Non-pigmented ciliary epithelial cell (primary cell): ENCODE measurements around the gene FTL.

Experiments used
- DNase-seq: peaks from one replicate; pipeline ENCODE4 v3.0.0-alpha.2; 2010; ENCODE audit warnings: low read depth

FTL gene

DNA sequence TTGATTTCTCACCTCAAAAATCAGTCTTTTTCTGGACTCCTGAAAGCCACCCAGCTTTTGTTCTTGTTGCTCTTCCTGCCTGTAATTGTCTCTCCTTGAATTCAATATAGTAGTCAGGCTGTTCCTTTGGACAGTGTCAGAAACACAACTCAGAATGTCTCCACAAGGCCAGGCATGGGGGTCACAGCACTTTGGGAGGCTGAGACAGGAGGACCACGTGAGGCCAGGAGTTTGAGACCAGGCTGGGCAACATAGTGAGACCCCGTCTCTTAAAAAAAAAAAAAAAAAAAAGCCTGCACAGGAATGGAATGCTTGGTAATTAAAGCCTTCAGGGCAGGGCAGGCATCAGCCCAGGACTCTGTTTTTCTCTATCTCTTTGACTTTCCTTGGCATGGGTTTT is 19.3 kb upstream of the FTL start:
- no peak for DNase-seq

DNA sequence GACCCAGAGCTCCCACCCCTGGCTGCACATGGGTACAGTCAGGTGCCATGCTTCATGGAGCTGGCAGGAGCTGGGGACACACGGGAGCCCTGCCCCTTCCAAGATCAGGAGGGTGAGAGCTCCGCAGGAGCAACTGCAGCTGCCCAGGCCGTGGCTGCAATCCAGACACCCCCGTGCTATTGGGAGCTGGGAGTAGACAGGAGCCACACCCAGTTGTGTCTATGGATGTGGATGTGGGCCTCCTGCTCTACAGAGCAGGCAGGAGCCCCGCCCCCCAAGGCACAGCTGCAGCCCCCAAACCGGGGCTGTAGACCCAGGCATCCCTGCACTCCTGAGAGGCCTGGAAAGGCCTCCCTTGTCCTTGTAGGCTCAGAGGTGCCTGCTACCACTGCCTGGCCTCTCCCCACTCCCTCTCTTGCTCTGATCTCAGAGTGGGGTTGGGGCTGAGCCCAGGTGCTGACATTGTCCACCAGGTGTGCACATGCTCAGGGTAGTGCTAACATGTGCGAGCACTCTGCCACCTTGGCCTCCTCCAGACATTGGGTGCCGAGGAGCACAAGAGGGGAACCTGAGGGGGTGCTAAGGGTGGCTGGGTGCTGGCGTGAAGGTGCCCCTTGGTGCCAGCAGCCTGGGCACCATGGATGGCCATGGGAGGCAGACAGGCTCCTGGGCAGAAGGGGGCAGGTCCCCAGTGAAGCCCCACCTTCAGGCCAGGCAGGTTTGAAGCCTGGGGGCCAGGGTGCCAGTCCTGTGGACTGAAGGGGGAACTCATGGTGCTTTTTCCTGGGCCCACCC is 18.4 kb upstream of the FTL start:
- DNase-seq, result no peak

DNA sequence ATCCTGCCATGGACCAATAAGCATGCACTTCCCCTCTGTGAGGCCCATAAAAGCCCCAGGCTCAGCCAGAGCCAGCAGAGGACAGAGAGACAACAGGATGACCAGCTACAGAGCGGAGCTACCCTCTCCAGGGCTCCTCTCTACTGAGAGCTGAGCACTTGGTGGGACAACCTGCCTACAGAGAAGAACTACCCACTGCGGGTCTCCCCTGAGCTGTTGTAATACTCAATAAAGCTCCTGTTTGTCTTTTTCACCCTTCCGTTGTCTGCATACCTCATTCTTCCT is 17.9 kb upstream of the FTL start:
- DNase-seq, result no peak

DNA sequence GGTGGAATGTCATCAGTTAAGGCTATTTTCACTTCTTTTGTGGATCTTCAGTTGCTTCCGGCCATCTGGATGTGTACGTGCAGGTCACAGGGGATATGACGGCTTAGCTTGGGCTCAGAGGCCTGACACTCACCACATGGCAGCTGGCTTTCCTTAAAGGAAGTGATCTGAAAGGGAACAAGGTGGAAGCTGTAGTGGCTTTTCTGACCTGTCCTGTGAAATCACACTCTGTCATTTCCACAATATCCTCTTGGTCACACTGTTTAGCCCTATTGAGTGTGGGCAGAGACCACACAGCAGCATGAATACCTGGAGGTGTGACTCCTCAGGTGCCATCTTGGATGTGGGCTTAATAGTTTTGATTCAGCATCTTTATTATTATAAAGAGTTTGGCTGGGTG is 14.9 kb upstream of the FTL start:
- no peak for DNase-seq

DNA sequence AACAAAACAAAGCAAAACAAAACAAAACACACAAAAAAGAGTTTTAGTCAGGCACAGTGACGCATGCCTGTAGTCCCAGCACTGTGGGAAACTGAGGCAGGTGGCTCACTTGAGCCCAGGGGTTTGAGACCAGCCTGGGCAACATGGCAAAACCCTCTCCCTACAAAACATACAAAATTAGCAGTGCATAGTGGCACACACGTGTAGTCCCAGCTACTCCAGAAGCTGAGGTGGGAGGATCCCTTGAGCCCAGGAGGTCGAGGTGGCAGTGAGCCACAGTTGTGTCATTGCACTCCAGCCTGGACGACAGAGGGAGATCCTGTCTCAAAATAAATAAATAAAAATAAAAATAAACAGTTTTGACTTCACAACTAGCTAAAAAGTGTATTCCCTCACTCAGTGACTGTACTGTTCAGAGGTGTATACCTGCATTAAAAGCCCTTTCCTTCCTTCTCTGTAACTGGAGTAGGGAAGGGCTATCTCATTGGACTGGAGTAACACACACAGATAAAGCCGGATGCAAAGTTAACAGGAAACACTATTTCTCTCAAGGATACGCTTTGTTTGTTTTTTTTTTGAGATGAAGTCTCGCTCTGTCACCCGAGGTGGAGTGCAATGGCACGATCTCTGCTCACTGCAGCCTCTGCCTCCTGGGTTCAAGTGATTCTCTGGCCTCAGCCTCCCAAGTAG is 14.1 kb upstream of the FTL start:
- DNase-seq, result no peak

DNA sequence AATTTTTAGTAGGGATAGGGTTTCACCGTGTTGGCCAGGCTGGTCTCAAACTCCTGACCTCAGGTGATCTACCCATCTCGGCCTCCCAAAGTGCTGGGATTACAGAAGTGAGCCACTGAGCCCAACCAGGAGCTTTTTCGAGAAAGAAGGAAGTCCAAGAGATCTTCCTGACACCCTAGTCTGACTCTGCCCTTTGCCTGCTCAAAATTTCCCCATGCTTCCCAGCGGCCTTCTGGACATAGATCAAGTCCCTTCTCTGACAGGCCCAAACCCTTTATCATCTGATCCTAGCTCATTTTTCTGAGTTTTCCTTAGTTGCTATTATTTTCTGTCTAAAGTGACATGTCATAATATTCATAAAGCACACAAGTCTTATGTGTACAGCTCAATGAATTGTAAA is 12.0 kb upstream of the FTL start:
- DNase-seq, result no peak

DNA sequence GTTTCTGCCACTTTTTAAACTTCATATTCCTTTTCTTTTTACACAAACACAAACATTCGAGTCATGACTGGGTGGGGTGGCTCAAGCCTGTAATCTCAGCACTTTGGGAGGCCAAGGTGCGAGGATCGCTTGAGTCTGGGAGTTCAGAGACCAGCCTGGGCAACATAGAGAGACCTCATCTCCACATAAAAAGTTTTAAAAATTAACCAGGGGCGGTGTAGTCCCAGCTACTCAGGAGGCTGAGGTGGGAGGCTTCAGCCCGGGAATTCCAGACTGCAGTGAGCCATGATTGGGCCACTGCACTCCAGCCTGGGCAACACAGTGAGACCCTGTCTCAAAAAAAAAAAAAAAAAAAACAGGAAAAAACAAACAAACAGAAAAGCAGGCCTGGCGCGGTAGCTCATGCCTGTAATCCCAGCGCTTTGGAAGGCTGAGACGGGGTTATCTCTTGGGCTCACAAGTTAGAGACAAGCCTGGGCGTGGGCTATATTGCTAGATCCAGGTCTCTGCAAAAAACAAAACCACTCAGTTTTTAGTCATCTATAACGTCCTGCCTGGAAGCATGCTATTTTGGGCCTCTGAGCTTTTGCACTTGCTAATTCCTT is 11.0 kb upstream of the FTL start:
- DNase-seq, result no peak

DNA sequence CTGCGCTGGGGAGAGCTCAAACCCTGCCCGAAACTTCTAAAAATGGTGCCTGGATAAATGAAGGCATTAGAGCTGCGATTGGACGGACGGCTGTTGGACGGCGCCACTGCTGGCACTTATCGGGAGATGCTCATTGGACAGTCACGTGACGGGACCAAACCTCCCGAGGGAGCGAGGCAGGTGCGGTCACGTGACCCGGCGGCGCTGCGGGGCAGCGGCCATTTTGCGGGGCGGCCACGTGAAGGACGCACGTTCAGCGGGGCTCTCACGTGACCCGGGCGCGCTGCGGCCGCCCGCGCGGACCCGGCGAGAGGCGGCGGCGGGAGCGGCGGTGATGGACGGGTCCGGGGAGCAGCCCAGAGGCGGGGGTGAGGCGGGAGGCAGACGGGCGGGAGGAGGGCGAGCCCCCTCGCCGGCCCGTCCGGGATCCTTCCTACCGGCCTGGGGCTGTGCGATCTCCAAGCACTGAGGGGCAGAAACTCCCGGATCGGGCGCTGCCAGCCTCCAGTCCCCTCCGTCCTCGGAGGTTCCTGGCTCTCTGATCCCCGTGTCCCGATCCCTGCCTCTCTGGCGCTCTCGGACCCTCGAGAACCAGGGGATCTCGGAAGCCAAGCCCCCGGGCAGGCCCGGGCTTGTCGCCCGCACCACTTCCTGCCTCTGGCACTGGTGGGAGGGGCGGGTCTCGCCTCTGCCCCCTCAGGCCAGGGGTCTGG is 10.4 kb upstream of the FTL start, which contains the start of gene BAX:
Gene BAX (plus strand): TSS at position 281 of the 713 bp plus-strand sequence. CDS start 54 bp downstream, at position 335.
- peak; percentile 77 for DNase-seq

DNA sequence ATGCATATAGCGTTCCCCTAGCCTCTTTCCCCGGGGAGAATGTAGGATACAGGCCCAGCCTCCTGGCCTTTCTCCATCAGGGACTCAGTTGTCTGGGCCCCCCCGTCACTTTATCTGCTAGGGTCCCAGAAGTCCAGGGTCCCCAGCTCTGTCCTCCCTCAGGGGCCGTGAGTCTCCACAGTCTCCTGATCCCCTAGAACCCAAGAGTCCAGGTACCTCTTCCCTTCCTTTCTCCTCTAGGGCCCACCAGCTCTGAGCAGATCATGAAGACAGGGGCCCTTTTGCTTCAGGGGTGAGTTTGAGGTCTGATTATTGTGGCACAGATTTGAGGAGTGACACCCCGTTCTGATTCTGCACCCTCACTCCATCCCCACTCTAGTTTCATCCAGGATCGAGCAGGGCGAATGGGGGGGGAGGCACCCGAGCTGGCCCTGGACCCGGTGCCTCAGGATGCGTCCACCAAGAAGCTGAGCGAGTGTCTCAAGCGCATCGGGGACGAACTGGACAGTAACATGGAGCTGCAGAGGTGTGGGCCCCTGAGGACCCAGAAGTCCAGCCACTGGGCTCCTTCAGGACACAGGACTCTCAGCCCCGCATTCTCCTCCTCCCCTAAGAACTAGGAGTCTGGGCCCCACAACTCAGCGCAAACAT is 9.7 kb upstream of the FTL start:
- DNase-seq, result no peak

DNA sequence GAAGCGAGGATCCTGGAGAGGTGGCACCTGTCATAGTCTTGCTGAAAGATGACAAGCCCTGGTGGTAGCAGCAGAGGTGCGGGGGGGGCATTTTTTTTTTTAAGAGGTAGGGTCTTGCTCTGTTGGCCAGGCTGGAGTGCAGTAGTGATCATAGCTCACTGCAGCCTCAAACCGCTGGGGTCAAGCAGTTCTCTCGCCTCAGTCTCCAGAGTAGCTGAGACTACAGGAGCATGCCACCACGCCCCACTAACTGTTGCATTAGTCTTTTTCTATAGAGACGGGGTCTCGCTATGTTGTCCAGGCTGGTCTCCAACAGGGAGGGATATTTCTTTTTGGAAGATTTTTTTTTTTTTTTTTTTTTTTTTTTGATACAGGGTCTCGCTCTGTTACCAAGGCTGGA is 7.1 kb upstream of the FTL start:
- DNase-seq, result no peak

DNA sequence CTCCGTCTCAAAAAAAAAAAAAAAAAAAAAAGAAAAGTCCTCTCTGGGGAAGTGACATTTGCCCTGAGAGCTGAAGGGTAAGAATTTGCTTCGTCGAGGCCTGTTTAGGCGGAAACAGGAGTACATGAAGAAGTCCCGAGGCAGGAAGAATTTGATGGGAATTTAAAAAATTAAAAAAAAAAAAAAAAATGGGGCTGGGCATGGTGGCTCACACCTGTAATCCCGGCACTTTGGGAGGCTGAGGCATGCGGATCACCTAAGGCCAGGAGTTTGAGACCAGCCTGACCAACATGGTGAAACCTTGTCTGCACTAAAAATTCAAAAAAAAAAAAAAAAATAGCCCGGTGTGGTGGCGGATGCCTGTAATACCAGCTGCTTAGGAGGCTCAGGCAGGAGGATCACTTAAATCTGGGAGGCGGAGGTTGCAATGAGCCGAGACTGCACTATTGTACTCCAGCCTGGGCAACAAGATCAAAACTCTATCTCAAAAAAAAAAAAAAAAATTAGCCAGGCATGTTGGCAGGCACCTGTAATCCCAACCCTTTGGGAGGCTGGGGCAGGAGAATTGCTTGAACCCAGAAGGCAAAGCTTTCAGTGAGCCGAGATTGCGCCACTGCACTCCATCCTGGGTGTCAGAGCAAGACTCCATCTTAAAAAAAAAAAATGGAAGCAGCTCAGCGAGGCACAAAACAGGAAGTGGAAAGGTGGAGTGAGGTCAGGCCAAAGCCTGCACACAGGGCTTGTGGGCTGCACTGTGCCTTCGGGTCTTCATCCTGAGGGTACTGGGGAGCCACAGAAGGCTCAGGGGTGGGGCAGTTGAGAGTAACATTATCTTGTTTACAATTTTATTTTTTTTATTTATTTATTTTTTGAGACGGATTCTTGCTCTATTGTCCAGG is 5.5 kb upstream of the FTL start:
- DNase-seq, result no peak

DNA sequence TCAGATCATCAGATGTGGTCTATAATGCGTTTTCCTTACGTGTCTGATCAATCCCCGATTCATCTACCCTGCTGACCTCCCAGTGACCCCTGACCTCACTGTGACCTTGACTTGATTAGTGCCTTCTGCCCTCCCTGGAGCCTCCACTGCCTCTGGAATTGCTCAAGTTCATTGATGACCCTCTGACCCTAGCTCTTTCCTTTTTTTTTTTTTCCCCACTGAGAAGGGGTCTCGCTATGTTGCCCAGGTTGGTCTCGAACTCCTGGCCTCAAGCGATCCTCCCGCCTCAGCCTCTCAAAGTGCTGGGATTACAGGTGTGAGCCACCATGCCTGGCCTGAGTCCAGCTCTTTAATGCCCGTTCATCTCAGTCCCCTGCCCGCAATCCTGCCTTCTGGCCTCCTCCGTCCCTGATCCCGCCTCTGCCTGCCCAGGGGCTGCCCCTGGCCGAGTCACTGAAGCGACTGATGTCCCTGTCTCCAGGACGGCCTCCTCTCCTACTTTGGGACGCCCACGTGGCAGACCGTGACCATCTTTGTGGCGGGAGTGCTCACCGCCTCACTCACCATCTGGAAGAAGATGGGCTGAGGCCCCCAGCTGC is 4.0 kb upstream of the FTL start:
- DNase-seq, result no peak

DNA sequence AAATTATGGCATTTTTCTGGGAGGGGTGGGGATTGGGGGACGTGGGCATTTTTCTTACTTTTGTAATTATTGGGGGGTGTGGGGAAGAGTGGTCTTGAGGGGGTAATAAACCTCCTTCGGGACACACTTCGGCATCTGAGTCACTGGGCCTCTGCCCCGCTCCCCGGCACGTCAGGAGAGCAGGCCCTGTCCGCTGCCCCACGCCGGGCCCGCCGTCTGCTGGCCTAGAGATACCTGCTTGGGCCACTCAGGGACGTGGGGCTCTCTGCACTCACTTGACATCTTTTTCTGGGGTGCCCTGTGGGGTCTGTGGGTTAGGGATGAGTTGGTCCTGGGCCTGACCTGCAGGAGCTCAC is 3.5 kb upstream of the FTL start:
- no peak for DNase-seq

DNA sequence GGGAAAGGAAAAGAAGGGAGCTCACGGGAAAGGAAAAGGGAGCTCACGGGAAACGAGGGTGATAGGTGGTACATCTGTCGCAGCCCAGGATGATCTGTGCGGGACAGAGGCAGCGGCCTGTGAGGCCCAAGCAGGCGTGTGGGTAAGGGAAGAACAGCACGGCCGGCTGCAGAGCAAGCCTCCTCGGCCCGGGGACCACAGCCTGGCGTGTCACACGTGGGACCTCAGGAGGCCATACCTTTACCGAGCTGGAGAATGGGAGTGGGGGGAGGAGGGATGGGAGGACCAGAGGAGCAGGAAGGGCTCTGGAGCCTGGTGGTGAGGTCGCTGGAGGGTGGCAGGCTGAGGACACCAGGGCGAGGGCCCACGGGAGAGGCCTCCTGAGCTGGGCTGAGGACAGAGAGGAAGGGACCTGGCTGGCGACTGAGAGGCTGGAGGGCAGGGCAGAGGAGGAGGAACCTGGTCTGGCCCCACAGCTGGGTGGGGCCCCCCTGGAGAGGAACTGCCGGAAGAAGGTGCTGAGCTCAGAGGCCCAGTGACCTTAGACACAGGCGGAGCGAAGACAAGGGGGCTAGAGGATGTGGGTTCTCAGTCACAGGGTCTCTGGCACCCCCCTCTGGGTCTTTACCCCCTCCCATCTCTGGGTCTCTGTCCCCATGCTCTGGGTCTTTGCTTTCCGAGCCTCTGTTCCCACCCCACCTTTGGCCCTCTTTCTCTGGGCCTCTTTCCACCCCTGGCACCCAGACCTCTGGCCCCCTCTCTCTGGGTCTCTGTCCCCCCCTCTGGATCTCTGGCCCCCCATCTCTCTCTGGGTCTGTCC is 2.9 kb upstream of the FTL start:
- DNase-seq, result no peak

DNA sequence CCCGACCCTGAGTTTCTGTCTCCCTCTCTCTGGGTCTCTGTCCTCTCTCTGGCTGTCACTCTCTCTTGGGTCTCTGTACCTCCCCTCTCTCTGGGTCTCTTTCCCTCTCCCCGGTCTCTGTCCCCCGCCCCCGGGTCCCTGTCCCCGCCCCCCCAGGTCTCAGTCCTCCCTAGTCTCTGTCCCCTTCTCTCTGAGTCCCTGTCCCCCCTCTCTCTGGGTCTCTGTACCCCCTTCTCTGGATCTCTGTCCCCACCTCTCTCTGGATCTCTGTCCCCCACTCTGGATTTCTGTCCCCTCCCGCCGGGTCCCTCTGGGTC is 2.3 kb upstream of the FTL start:
- no peak for DNase-seq

DNA sequence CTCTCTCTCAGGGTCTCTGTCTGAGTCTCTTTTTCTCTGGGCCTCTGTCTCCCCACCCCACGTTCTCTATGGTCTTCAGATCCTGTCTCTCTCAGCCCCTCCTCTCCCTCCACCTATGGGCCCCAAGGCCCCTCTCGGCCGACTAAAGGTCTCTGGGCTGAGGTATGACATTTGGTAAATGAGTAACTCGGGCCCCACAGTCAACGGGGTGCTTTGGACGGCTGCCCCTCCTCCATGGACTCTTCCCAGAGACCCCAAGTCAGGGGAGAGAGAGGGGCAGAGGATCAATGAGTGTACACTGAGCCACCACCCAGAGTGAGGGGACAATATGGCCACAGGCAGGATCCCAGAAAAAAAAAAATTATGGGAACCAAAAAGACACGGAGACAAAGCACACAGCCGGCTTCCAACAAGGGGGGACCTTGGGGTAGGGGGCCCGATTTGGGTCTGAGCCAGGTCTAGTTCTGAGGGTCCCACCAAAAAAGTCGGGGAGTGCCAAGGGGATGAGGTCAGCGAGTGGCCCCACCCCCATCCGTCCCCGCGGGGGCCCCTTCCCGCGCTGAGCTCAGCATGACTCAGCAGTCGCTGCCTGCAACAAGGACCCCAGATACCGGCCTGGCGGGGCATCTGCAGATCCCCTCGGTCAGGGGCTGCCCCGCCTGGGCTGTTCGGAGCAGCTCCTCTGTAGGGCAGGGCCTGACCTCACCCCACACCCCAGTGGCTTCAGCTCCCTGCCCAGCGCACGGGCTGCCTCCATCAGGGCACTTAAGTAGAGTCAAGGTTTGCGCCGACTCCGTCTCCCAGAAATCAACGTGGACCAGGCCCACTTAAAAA is 1.5 kb upstream of the FTL start:
- DNase-seq, result no peak

DNA sequence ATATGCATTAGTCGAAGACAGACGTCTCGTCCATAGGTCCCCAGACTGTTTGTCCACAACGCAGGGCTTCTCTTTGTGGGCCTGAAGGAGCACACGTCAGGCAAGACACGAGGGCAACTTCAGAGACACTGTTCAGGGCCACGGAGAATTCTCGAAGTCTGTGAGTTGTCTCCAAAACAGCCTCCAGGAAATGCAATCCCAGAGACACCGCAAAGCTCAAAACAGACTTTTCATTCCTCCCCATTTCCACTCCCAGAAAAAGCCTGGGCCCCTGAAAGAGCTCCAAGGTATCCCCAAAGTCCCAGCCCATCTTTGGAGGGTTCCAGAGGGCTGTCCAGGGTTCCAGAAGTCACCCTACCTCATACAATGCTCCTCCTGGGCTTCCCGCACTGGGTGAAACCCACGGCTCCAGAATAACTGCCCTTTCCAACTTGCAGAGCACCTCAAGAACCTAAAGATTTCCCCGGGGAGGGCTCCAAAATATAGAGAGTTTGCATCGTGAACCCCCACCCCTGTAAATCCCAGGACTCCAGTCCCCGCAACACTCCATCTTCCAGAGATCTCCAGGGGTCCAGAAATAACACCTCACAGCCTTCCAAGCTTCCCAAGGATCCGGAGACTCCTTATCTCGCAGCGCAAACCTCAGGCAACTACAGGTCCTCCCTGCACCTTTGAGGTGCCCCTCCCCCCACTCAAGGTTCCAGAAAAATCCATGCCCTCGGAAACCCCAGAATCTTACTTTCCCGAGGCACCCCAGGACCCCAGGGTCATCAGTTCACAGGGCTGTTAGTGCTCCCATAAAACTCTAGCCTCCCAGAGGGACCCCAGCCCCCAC is 687 bp upstream of the FTL start:
- no peak for DNase-seq

DNA sequence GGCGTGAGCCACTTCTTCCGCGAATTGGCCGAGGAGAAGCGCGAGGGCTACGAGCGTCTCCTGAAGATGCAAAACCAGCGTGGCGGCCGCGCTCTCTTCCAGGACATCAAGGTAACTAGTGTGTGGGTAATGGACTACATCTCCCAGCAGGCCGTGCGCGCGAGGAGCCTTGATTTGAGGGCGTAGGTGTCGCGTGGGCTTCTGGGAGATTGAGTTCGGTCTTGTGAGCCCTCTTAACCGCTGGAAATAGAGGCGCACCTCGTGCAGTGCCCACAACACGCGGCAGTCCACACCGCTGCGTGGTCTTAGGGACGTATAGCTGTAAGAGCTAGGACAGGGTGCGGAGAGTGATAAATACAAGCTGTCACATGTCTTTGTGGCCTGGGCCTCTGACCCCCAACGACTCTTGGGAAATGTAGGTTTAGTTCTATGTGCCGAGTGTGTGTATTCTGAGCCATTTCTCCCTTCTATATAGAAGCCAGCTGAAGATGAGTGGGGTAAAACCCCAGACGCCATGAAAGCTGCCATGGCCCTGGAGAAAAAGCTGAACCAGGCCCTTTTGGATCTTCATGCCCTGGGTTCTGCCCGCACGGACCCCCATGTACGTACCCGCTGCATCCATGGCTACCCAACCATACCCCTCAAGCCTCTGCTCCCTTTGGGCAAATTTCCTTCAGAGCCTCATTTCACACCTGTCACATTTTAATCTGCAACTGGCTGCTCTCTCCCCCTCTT is 864 bp downstream of the FTL start:
- DNase-seq, result no peak
